A549 (cell line): ENCODE measurements around the gene ADSL. TPM values are rescaled to one million over a fixed set of nuclear protein-coding genes. Genes with fewer than 3 reads are reported as not detected.

Experiments
- ATAC-seq, 2 experiments: fragments of 200-7000 bp in 1 of 2; fragments of >200 bp in 1 of 2; cut with Nextera tagmentation in 1 of 2; cut with Tn5 transposase in 1 of 2; 3 replicates each; pipeline versions ENCODE4 v1.8.0 to v1.9.1; 2018 to 2020; ENCODE audit warnings: mild to moderate bottlenecking in 1 of 2, moderate library complexity in 1 of 2
- CTCF ChIA-PET: fragments of 300-600 bp; sonication (Branson Sonifier 250); formaldehyde crosslinking; extraction: SDS; loops from one replicate; lab custom pipeline; 2021; ENCODE audit warnings: antibody characterized with exemption, inconsistent platforms; lab: Yijun Ruan, JAX
- POLR2A ChIA-PET: fragments of 350-600 bp; formaldehyde crosslinking; extraction: SDS; loops from one replicate; lab custom pipeline; 2021; ENCODE audit warnings: antibody characterized with exemption, inconsistent platforms; lab: Yijun Ruan, JAX
- DNase-seq, 2 experiments: peaks; one replicate each; pipeline versions ENCODE4 v3.0.0 to v3.0.0-alpha.2; 2011 to 2016; ENCODE audit warnings: low read depth in 1 of 2, low spot score in 1 of 2
- FAIRE-seq: peaks from 2 replicates; lab custom pipeline; 2011; peaks lifted over from hg19 to GRCh38; lab: Jason Lieb, UNC
- H3K27ac ChIP-seq, 2 experiments: fragments of >200 bp; sonication (Bioruptor Twin); formaldehyde crosslinking; 3 replicates each; pipeline ENCODE4 v1.5.1; 2016 to 2017
- H3K4me1 ChIP-seq: fragments of >200 bp; sonication (Bioruptor Twin); formaldehyde crosslinking; 3 replicates; pipeline ENCODE4 v1.6.1; 2016
- H3K4me2 ChIP-seq: fragments of >200 bp; sonication (Bioruptor Twin); formaldehyde crosslinking; 3 replicates; pipeline ENCODE4 v1.6.1; 2016
- H3K4me3 ChIP-seq: fragments of >200 bp; sonication (Bioruptor Twin); formaldehyde crosslinking; 3 replicates; pipeline ENCODE4 v1.5.1; 2016
- H3K9me3 ChIP-seq: fragments of >200 bp; sonication (Bioruptor Twin); formaldehyde crosslinking; 3 replicates; pipeline ENCODE4 v1.6.1; 2016
- BCL3 ChIP-seq: fragments of >200 bp; sonication (Bioruptor Twin); formaldehyde crosslinking; IDR thresholded peaks from 3 replicates; pipeline ENCODE4 v1.6.1; 2016
- CBX2 ChIP-seq: fragments of 200-600 bp; sonication (generic); IDR thresholded peaks from 2 replicates; pipeline ENCODE4 v1.6.1; 2016; ENCODE audit warnings: low read depth, mild to moderate bottlenecking, borderline replicate concordance
- EHF ChIP-seq: fragments of 250-450 bp; sonication (Bioruptor Pico); IDR thresholded peaks from 2 replicates; pipeline ENCODE4 v1.5.0; 2020; ENCODE audit warnings: mild to moderate bottlenecking
- ELK1 ChIP-seq: fragments of 150-350 bp; IDR thresholded peaks from 2 replicates; pipeline ENCODE4 v1.6.1; 2014; ENCODE audit warnings: low read depth, mild to moderate bottlenecking, low read length
- ESRRA ChIP-seq: fragments of 150-350 bp; IDR thresholded peaks from 2 replicates; pipeline ENCODE4 v1.6.1; 2014; ENCODE audit warnings: mild to moderate bottlenecking, low read length, borderline replicate concordance
- FOXS1 ChIP-seq: fragments of 250-450 bp; sonication (Bioruptor Pico); IDR thresholded peaks from 2 replicates; pipeline ENCODE4 v1.5.0; 2020; ENCODE audit warnings: mild to moderate bottlenecking, moderate library complexity
- HDAC2 ChIP-seq: fragments of 200-600 bp; sonication (generic); IDR thresholded peaks from 2 replicates; pipeline ENCODE4 v1.6.1; 2016
- HEYL ChIP-seq: fragments of 250-450 bp; sonication (Bioruptor Pico); IDR thresholded peaks from 2 replicates; pipeline ENCODE4 v1.8.0; 2021; ENCODE audit warnings: mild to moderate bottlenecking, moderate library complexity
- HMGXB4 ChIP-seq: fragments of 250-450 bp; sonication (Bioruptor Pico); IDR thresholded peaks from 2 replicates; pipeline ENCODE4 v1.5.0; 2021; ENCODE audit warnings: mild to moderate bottlenecking, moderate library complexity, borderline replicate concordance
- HOXA7 ChIP-seq: fragments of 250-450 bp; sonication (Bioruptor Pico); IDR thresholded peaks from 2 replicates; pipeline ENCODE4 v1.5.0; 2020; ENCODE audit warnings: mild to moderate bottlenecking, moderate library complexity
- HOXB13 ChIP-seq: fragments of 250-450 bp; sonication (Bioruptor Pico); IDR thresholded peaks from 2 replicates; pipeline ENCODE4 v1.5.0; 2020; ENCODE audit warnings: low read depth, mild to moderate bottlenecking, moderate library complexity
- KDM5A ChIP-seq: fragments of 200-600 bp; sonication (generic); IDR thresholded peaks from 2 replicates; pipeline ENCODE4 v1.6.1; 2016; ENCODE audit warnings: antibody characterized with exemption, mild to moderate bottlenecking
- NR3C1 ChIP-seq: fragments of >200 bp; sonication (Bioruptor Twin); formaldehyde crosslinking; IDR thresholded peaks from 3 replicates; pipeline ENCODE4 v1.6.1; 2017
- PBX3 ChIP-seq: IDR thresholded peaks from 2 replicates; pipeline ENCODE4 v1.6.1; 2012
- POLR2A ChIP-seq: IDR thresholded peaks from 2 replicates; pipeline ENCODE4 v1.6.1; 2012; ENCODE audit warnings: mild to moderate bottlenecking, low read length
- POLR2AphosphoS2 ChIP-seq: conservative IDR thresholded peaks from 2 replicates; pipeline ENCODE4 v1.6.1; 2012; ENCODE audit warnings: low read length, improper control_type of control experiment, inconsistent platforms
- RAD21 ChIP-seq, 2 experiments: fragments of >200 bp in 1 of 2; sonication (Bioruptor Twin) in 1 of 2; formaldehyde crosslinking in 1 of 2; IDR thresholded peaks in 1 of 2; conservative IDR thresholded peaks in 1 of 2; 2 replicates in 1 of 2; 3 replicates in 1 of 2; pipeline ENCODE4 v1.6.1; 2012 to 2018; ENCODE audit warnings: inconsistent platforms in 1 of 2
- RCOR1 ChIP-seq: fragments of 150-350 bp; IDR thresholded peaks from 2 replicates; pipeline ENCODE4 v1.6.1; 2014; ENCODE audit warnings: antibody characterized with exemption, low read length, low read depth
- RFX5 ChIP-seq: fragments of 450-650 bp; IDR thresholded peaks from 2 replicates; pipeline ENCODE4 v1.7.1; 2014; ENCODE audit warnings: antibody characterized with exemption, mild to moderate bottlenecking, moderate library complexity
- SMC3 ChIP-seq: fragments of >200 bp; sonication (Bioruptor Twin); formaldehyde crosslinking; IDR thresholded peaks from 3 replicates; pipeline ENCODE4 v1.6.1; 2018; ENCODE audit warnings: inconsistent platforms
- SREBF2 ChIP-seq: fragments of 450-650 bp; IDR thresholded peaks from 2 replicates; pipeline ENCODE4 v1.6.1; 2014; ENCODE audit warnings: mild to moderate bottlenecking, moderate library complexity
- TFCP2L1 ChIP-seq: fragments of 250-450 bp; sonication (Bioruptor Pico); IDR thresholded peaks from 2 replicates; pipeline ENCODE4 v1.5.0; 2021; ENCODE audit warnings: mild to moderate bottlenecking
- TP53 ChIP-seq: fragments of 250-450 bp; sonication (Bioruptor Pico); IDR thresholded peaks from 2 replicates; pipeline ENCODE4 v1.5.0; 2021; ENCODE audit warnings: mild to moderate bottlenecking, moderate library complexity
- USF2 ChIP-seq: fragments of 450-650 bp; IDR thresholded peaks from 2 replicates; pipeline ENCODE4 v1.6.1; 2014; ENCODE audit warnings: antibody characterized with exemption
- ZSCAN20 ChIP-seq: fragments of 250-450 bp; sonication (Bioruptor Pico); IDR thresholded peaks from 2 replicates; pipeline ENCODE4 v1.8.0; 2022; ENCODE audit warnings: mild to moderate bottlenecking, moderate library complexity
- WGBS: methylation state at CpG from one replicate; pipeline ENCODE4 v1.1.6; 2017; ENCODE audit errors: missing lambda C conversion rate; 5-methylcytosine and 5-hydroxymethylcytosine counted together
- polyA plus RNA-seq, 4 experiments: library from polyadenylated mRNA; depleted of rRNA in 3 of 4; stranded (reverse); fragments of >200 nt; fragmentation: RNase III in 1 of 4; extraction: RNeasy Plus Mini Kit Qiagen cat#74134 plus additional on column Dnase treatment in 1 of 4; gene quantifications; 2 replicates in 3 of 4; 3 replicates in 1 of 4; pipeline ENCODE4 v1.2.3, GENCODE V29; 2011 to 2017

Gene ADSL
- polyA plus RNA-seq, 2 of the 4 experiments (the other 2 are of a cell fraction): 85.6 to 126 TPM

- DNase-seq: no peak
- ATAC-seq: no peak; a peak in 1 of 6 replicates
- POLR2A ChIA-PET: no interaction called here
- no peaks in the 10 kb centered on the region for H3K4me1 ChIP-seq
- WGBS: 74% methylated on average over 7 of the region's 17 CpGs
- TF ChIP-seq HDAC2 (no peak), SMC3 (no peak), ELK1 (no peak), POLR2AphosphoS2 (no peak)
- TF ChIP-seq, all 56 proteins: peak for 0
- Histone ChIP-seq H3K4me3 (no peak overlapping the region), H3K27ac (no peak overlapping the region), H3K9me3 (no peaks in the 10 kb centered on the region), H3K4me2 (no peak overlapping the region)
- no peak for FAIRE-seq
- CTCF ChIA-PET: interaction anchor here (1.6 kb wide), 1 partner anchor 25 kb away, joined by 4 read pairs; no protein-coding TSS in a partner anchor
Measured at GRCh38 chr22:40322818-40323447, 23.4 kb upstream of the ADSL start.

GRCh38 chr22:40323681-40324171, 22.6 kb upstream of the ADSL start:
- H3K4me2 ChIP-seq: no peak overlapping the region
- 96% methylated on average over 8 of the region's 8 CpGs for WGBS
- no peaks in the 10 kb centered on the region for H3K4me1 ChIP-seq
- FAIRE-seq (no peak), ATAC-seq (no peak)
- TF ChIP-seq EHF (CRISPR knock-in tag) (no peak), HEYL (no peak), RAD21 (conservative IDR thresholded peaks at IDR 0.05 in 1 of 2, IDR thresholded peaks at IDR 0.05 in 1 of 2) (no peak), ZSCAN20 (no peak), HOXB13 (no peak), HMGXB4 (CRISPR knock-in tag) (no peak), BCL3 (no peak), CBX2 (no peak)
- TF ChIP-seq, all 56 proteins: peak for 0
- POLR2A ChIA-PET: no interaction called here
- CTCF ChIA-PET: interaction anchor here (1.6 kb wide), 1 partner anchor 24 kb away, joined by 4 read pairs; no protein-coding TSS in a partner anchor
- DNase-seq: no peak
- no peak overlapping the region for H3K4me3 ChIP-seq
- no peaks in the 10 kb centered on the region for H3K9me3 ChIP-seq
- no peak overlapping the region for H3K27ac ChIP-seq

- H3K9me3 ChIP-seq: no peaks in the 10 kb centered on the region
- ATAC-seq (no peak), FAIRE-seq (no peak), DNase-seq (no peak)
- no peak overlapping the region for H3K4me3 ChIP-seq
- 83% methylated on average over 19 of the region's 19 CpGs for WGBS
- no peak overlapping the region for H3K4me2 ChIP-seq
- H3K27ac ChIP-seq: no peak overlapping the region
- CTCF ChIA-PET: no interaction called here
- H3K4me1 ChIP-seq: no peaks in the 10 kb centered on the region
- POLR2A ChIA-PET: no interaction called here
- TF ChIP-seq TP53 (CRISPR knock-in tag) (no peak), BCL3 (no peak), POLR2A (no peak), HEYL (no peak), HDAC2 (no peak), NR3C1 (no peak), TFCP2L1 (CRISPR knock-in tag) (no peak), KDM5A (no peak), RCOR1 (no peak), HOXA7 (CRISPR knock-in tag) (no peak), SREBF2 (no peak), RAD21 (conservative IDR thresholded peaks at IDR 0.05 in 1 of 2, IDR thresholded peaks at IDR 0.05 in 1 of 2) (no peak), USF2 (no peak), RFX5 (no peak), FOXS1 (CRISPR knock-in tag) (no peak), PBX3 (no peak), ESRRA (no peak)
Measured at GRCh38 chr22:40324468-40325305, 21.6 kb upstream of the ADSL start.
